ENCODE data around the gene ORC5.

ORC5 gene

GRCh38 chr7:104096683-104097082, 111.1 kb downstream of the ORC5 start:
- H3K27ac ChIP-seq (ENCODE audit: extremely low read depth, low read depth, low read length): no peak overlapping the region
- ChIA-PET POLR2A (no interaction called here), CTCF (no interaction called here)
- no peaks in the 10 kb centered on the region for H3K36me3 ChIP-seq (ENCODE audit: control insufficient read depth in 2 of 2, insufficient read depth in 1 of 2, low read length in 2 of 2)
- H3K9me3 ChIP-seq (ENCODE audit: control insufficient read depth, insufficient read depth, low read depth, low read length): no peaks in the 10 kb centered on the region
- H3K4me1 ChIP-seq (ENCODE audit: control insufficient read depth, insufficient read depth, low read length): no peaks in the 10 kb centered on the region
- H3K4me3 ChIP-seq (ENCODE audit: low read depth, low read length): no peak overlapping the region
- TF ChIP-seq ZBTB10 (tag by site-specific recombination; IDR thresholded peaks at IDR 0.05) (no peak), ZNF366 (tag by site-specific recombination; conservative IDR thresholded peaks at IDR 0.05) (no peak), ZNF660 (tag by site-specific recombination; IDR thresholded peaks at IDR 0.05) (no peak), HOXC10 (CRISPR knock-in tag; IDR thresholded peaks at IDR 0.05) (no peak), GLIS2 (tag by site-specific recombination; IDR thresholded peaks at IDR 0.05) (no peak), ZNF157 (tag by site-specific recombination; IDR thresholded peaks at IDR 0.05) (no peak), ZBTB11 (tag by site-specific recombination; conservative IDR thresholded peaks at IDR 0.05; ENCODE audit: low read depth) (no peak), HOXD13 (CRISPR knock-in tag; IDR thresholded peaks at IDR 0.05; ENCODE audit: borderline replicate concordance) (no peak), ZNF155 (tag by site-specific recombination; IDR thresholded peaks at IDR 0.05) (no peak), KLF17 (tag by site-specific recombination; IDR thresholded peaks at IDR 0.05) (no peak), REST (tag by site-specific recombination; IDR thresholded peaks at IDR 0.05) (no peak), SCRT1 (tag by site-specific recombination; IDR thresholded peaks at IDR 0.05; ENCODE audit: borderline replicate concordance) (no peak), ZNF701 (tag by site-specific recombination; IDR thresholded peaks at IDR 0.05) (no peak), ZNF514 (tag by site-specific recombination; IDR thresholded peaks at IDR 0.05) (no peak), PATZ1 (tag by site-specific recombination; IDR thresholded peaks at IDR 0.05) (no peak), ZNF214 (tag by site-specific recombination; IDR thresholded peaks at IDR 0.05; ENCODE audit: borderline replicate concordance) (no peak), ZNF19 (tag by site-specific recombination; IDR thresholded peaks at IDR 0.05; ENCODE audit: low read depth) (no peak), ZIC2 (tag by site-specific recombination; IDR thresholded peaks at IDR 0.05) (no peak), ZNF776 (tag by site-specific recombination; IDR thresholded peaks at IDR 0.05; ENCODE audit: borderline replicate concordance) (no peak)
- TF ChIP-seq, protein P1, sequence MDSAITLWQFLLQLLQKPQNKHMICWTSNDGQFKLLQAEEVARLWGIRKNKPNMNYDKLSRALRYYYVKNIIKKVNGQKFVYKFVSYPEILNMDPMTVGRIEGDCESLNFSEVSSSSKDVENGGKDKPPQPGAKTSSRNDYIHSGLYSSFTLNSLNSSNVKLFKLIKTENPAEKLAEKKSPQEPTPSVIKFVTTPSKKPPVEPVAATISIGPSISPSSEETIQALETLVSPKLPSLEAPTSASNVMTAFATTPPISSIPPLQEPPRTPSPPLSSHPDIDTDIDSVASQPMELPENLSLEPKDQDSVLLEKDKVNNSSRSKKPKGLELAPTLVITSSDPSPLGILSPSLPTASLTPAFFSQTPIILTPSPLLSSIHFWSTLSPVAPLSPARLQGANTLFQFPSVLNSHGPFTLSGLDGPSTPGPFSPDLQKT (IDR thresholded peaks at IDR 0.05; ENCODE audit: borderline replicate concordance, low read depth, low read length): no peak

Measured in HEK293 (cell line).